ENCODE results near the gene ID1.

GRCh38 chr20:31579245-31579644 is 25.8 kb upstream of the ID1 start:
- TF ChIP-seq CTCF (conservative IDR thresholded peaks at IDR 0.05 in 1 of 2, IDR thresholded peaks at IDR 0.05 in 1 of 2; ENCODE audit: extremely low read depth in 1 of 2, insufficient read depth in 1 of 2, low read depth in 1 of 2, low read length in 2 of 2): no peak
- no peak for TF ChIP-seq EZH2 (IDR thresholded peaks at IDR 0.05; ENCODE audit: borderline replicate concordance, low read length)
